ENCODE results near the gene NCAM2.

GRCh38 chr21:21003701-21004100, 5.5 kb downstream of the NCAM2 start:
- TF ChIP-seq, protein P1, sequence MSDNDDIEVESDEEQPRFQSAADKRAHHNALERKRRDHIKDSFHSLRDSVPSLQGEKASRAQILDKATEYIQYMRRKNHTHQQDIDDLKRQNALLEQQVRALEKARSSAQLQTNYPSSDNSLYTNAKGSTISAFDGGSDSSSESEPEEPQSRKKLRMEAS (IDR thresholded peaks at IDR 0.05) = no peak
- TF ChIP-seq ZBTB7A (IDR thresholded peaks at IDR 0.05; ENCODE audit: low read depth) (no peak), REST (IDR thresholded peaks at IDR 0.05; ENCODE audit: low read depth) (no peak), RAD21 (IDR thresholded peaks at IDR 0.05; ENCODE audit: low read depth) (peak; percentile 12; the same call in 1 of the 2 replicates)
